K562 (cell line): Measurements from ENCODE around the gene ATM. TPM values are rescaled to one million over a fixed set of nuclear protein-coding genes. Genes with fewer than 3 reads are reported as not detected.

Experiments used
- ATAC-seq: fragments of 200-7000 bp; cut with Tn5 transposase; 3 replicates; pipeline ENCODE4 v1.9.1; 2020; ENCODE audit warnings: moderate library complexity
- BruUV-seq: library from RNA; stranded (reverse); fragments of 400-500 nt; replicated peaks from 2 replicates; lab custom pipeline; 2021; lab: Mats Ljungman, UMichigan
- CTCF ChIA-PET: fragments of 300-600 bp; formaldehyde crosslinking; extraction: SDS; loops from one replicate; lab custom pipeline; 2021; ENCODE audit warnings: low intra/inter-chr PET ratio; lab: Yijun Ruan, JAX
- POLR2A ChIA-PET: fragments of 300-600, 350-650 bp; sonication (Branson Sonifier 250); formaldehyde crosslinking; extraction: SDS; loops from one replicate; lab custom pipeline; 2021; ENCODE audit warnings: antibody characterized with exemption, inconsistent platforms; lab: Yijun Ruan, JAX
- DNase-seq, 4 experiments: peaks; one replicate each; pipeline versions ENCODE4 v3.0.0 to v3.0.0-alpha.2; 2011 to 2018; ENCODE audit warnings: low spot score in 3 of 4, mixed read lengths in 3 of 4; ENCODE audit errors: extremely low read depth in 1 of 4
- FAIRE-seq: peaks from 2 replicates; lab custom pipeline; 2011; peaks lifted over from hg19 to GRCh38; lab: Jason Lieb, UNC
- H2AFZ ChIP-seq: 2 replicates; pipeline ENCODE4 v1.6.0; 2011; ENCODE audit warnings: low read depth, low read length, control low read depth, inconsistent platforms
- H3K27ac ChIP-seq: fragments of 200-600 bp; 3 replicates; pipeline ENCODE4 v1.8.0; 2011; ENCODE audit warnings: low read depth, mild to moderate bottlenecking, control low read depth, inconsistent platforms, low read length, moderate library complexity, mixed read lengths; ENCODE audit errors: extremely low read depth
- H3K27me3 ChIP-seq, 2 experiments: fragments of 300-600 bp in 1 of 2; 2 replicates in 1 of 2; 3 replicates in 1 of 2; pipeline versions ENCODE4 v1.6.0 to v1.8.0; 2011; ENCODE audit warnings: inconsistent platforms in 2 of 2, low read length in 2 of 2, mild to moderate bottlenecking in 1 of 2, mixed read lengths in 1 of 2, moderate library complexity in 1 of 2; ENCODE audit not compliant: control insufficient read depth in 2 of 2, insufficient read depth in 2 of 2
- H3K36me3 ChIP-seq: fragments of 300-600 bp; 3 replicates; pipeline ENCODE4 v1.8.0; 2011; ENCODE audit warnings: mild to moderate bottlenecking, low read length, inconsistent platforms; ENCODE audit not compliant: control insufficient read depth, insufficient read depth
- H3K4me1 ChIP-seq, 2 experiments: fragments of 200-600 bp in 1 of 2; replicated peaks in 1 of 2; 2 replicates in 1 of 2; 3 replicates in 1 of 2; pipeline versions ENCODE4 v1.5.1 to v1.8.0; 2011; ENCODE audit warnings: inconsistent platforms in 2 of 2, low read length in 2 of 2, mild to moderate bottlenecking in 1 of 2, mixed read lengths in 1 of 2, moderate library complexity in 1 of 2; ENCODE audit not compliant: control insufficient read depth in 2 of 2, insufficient read depth in 2 of 2
- H3K4me2 ChIP-seq: 2 replicates; pipeline ENCODE4 v1.6.1; 2011; ENCODE audit warnings: low read length, control low read depth, inconsistent platforms, mixed read lengths; ENCODE audit not compliant: insufficient read depth
- H3K4me3 ChIP-seq: fragments of 200-600 bp; sonication (generic), shearing (Covaris generic); 2 replicates; pipeline ENCODE4 v1.5.1; 2016; ENCODE audit warnings: control low read depth, inconsistent platforms
- H3K79me2 ChIP-seq: fragments of 200-600 bp; 3 replicates; pipeline ENCODE4 v1.8.0; 2011; ENCODE audit warnings: low read length, inconsistent platforms; ENCODE audit not compliant: control insufficient read depth, insufficient read depth
- H3K9ac ChIP-seq, 2 experiments: 2 replicates each; pipeline versions ENCODE4 v1.6.0 to v1.6.1; 2011; ENCODE audit warnings: low read depth in 2 of 2, low read length in 2 of 2, control low read depth in 1 of 2, inconsistent platforms in 1 of 2, mild to moderate bottlenecking in 1 of 2, mixed read lengths in 1 of 2; ENCODE audit not compliant: insufficient read depth in 1 of 2
- H3K9me1 ChIP-seq: one replicate; pipeline ENCODE4 v1.6.0; 2011; ENCODE audit warnings: inconsistent platforms, mild to moderate bottlenecking, low read length, moderate library complexity; ENCODE audit not compliant: control insufficient read depth, insufficient read depth
- H3K9me3 ChIP-seq: replicated peaks from 2 replicates; pipeline ENCODE4 v1.5.1; 2011; ENCODE audit warnings: low read depth, low read length, inconsistent platforms; ENCODE audit not compliant: control insufficient read depth, insufficient read depth
- H4K20me1 ChIP-seq: replicated peaks from 2 replicates; pipeline ENCODE4 v1.6.1; 2011; ENCODE audit warnings: low read length, inconsistent platforms, mixed read lengths; ENCODE audit not compliant: control insufficient read depth, insufficient read depth
- CBX1 ChIP-seq: sonication (generic); IDR thresholded peaks from 2 replicates; pipeline ENCODE4 v1.6.1; 2016; ENCODE audit warnings: antibody characterized with exemption, low read depth, mild to moderate bottlenecking
- GTF2E2 ChIP-seq: fragments of 200-800 bp; sonication (Bioruptor generic); IDR thresholded peaks from 2 replicates; pipeline ENCODE4 v1.6.1; 2016; ENCODE audit warnings: missing genetic modification characterization, missing compliant biosample characterization
- HDGF ChIP-seq: fragments of 450-650 bp; IDR thresholded peaks from 2 replicates; pipeline ENCODE4 v1.6.1; 2016
- HSF4 ChIP-seq: fragments of 250-450 bp; sonication (Bioruptor Pico); IDR thresholded peaks from 2 replicates; pipeline ENCODE4 v2.1.2; 2022; ENCODE audit warnings: mild to moderate bottlenecking, moderate library complexity, borderline replicate concordance
- MXD1 ChIP-seq: fragments of 250-450 bp; sonication (Bioruptor Pico); IDR thresholded peaks from 2 replicates; pipeline ENCODE4 v1.8.0; 2021; ENCODE audit warnings: borderline replicate concordance, mild to moderate bottlenecking, moderate library complexity; ENCODE audit not compliant: poor library complexity, severe bottlenecking
- MXI1 ChIP-seq: IDR thresholded peaks from 2 replicates; pipeline ENCODE4 v1.6.1; 2011; ENCODE audit warnings: low read depth, mild to moderate bottlenecking, improper control_type of control experiment, low read length
- RBBP5 ChIP-seq: fragments of 200-600 bp; sonication (generic); IDR thresholded peaks from 2 replicates; pipeline ENCODE4 v1.6.1; 2012; ENCODE audit warnings: borderline replicate concordance, mild to moderate bottlenecking, low read length, control low read depth, inconsistent platforms; ENCODE audit not compliant: insufficient read depth, poor library complexity, severe bottlenecking
- SIRT6 ChIP-seq: IDR thresholded peaks from one replicate; pipeline ENCODE4 v1.6.1; 2012; ENCODE audit warnings: low read depth, mild to moderate bottlenecking, control low read depth, inconsistent platforms, low read length, moderate library complexity
- TFAP4 ChIP-seq: sonication (generic); formaldehyde crosslinking; IDR thresholded peaks from 2 replicates; pipeline ENCODE4 v1.8.0; 2022; ENCODE audit warnings: missing genetic modification reagents, mild to moderate bottlenecking, moderate library complexity, borderline replicate concordance
- ZBTB5 ChIP-seq: fragments of 450-650 bp; IDR thresholded peaks from 2 replicates; pipeline ENCODE4 v1.6.1; 2017; ENCODE audit warnings: antibody characterized with exemption
- WGBS: fragments of 100-300 bp; shearing (Covaris generic); methylation state at CpG from one replicate; pipeline ENCODE4 v1.1.6; 2016; ENCODE audit warnings: low coverage, mixed read lengths; ENCODE audit not compliant: insufficient coverage; ENCODE audit errors: missing lambda C conversion rate; 5-methylcytosine and 5-hydroxymethylcytosine counted together
- in situ Hi-C: fragments of 300-500 bp; cut with MboI; formaldehyde crosslinking; loops from 4 replicates; pipeline ENCODE4 v1.15.0; 2018; ENCODE audit warnings: inconsistent platforms, mixed read lengths
- intact Hi-C: fragments of 100-400 bp; cut with micrococcal nuclease; formaldehyde crosslinking; loops from 2 replicates; pipeline ENCODE4 v1.14.2; 2022
- polyA plus RNA-seq, 8 experiments: library from polyadenylated mRNA; depleted of rRNA in 4 of 8; stranded (reverse) in 5 of 8; unstranded in 3 of 8; fragments of >200 nt; fragmentation: Nextera tagmentation in 2 of 8; fragmentation: Illumina TruSeq in 1 of 8; extraction: Ambion mirVana in 2 of 8; extraction: Trizol in 1 of 8; gene quantifications; 2 replicates each; pipeline versions ENCODE4 v1.2.1 to v1.2.3, GENCODE V29; 2011 to 2014; ENCODE audit warnings: inconsistent platforms in 1 of 8, missing spikeins in 1 of 8
- total RNA-seq, 7 experiments: library from RNA; depleted of rRNA in 6 of 7; stranded (reverse); fragments of >200 nt in 6 of 7; fragmentation: Illumina TruSeq in 2 of 7; extraction: Trizol in 2 of 7; gene quantifications; 2 replicates each; pipeline versions ENCODE4 v1.2.1 to v1.2.3, GENCODE V29; 2011 to 2021; ENCODE audit warnings: low replicate concordance in 1 of 7

The ATM gene
- total and polyA plus RNA-seq, 9 of the 15 experiments (the other 6 are each of a cell fraction or from before 2014, with no cell fraction given), result 8.3 to 46.8 (median 26.2) TPM

- ATAC-seq, result no peak
- TF ChIP-seq HSF4, result no peak
- TF ChIP-seq RBBP5, result no peak
- TF ChIP-seq TFAP4 (CRISPR knock-in tag), result no peak
- TF ChIP-seq CBX1, result no peak
- TF ChIP-seq MXI1, result no peak
- no peak for TF ChIP-seq GTF2E2 (tag)
- TF ChIP-seq SIRT6, result no peak
- TF ChIP-seq HDGF, result no peak
- TF ChIP-seq ZBTB5, result no peak
- no peak for TF ChIP-seq MXD1 (CRISPR knock-in tag)
- intact Hi-C loops, result no loop called here
- Histone ChIP-seq H3K4me1 (no peaks in the 10 kb centered on the region), H3K79me2 (no peaks in the 10 kb centered on the region), H3K9me1 (no peaks in the 10 kb centered on the region), H3K4me2 (no peak overlapping the region), H3K36me3 (peaks cover 10% of the 10 kb centered on the region), H3K27ac (no peak overlapping the region), H3K9ac (no peak overlapping the region), H4K20me1 (no peaks in the 10 kb centered on the region), H3K9me3 (no peaks in the 10 kb centered on the region), H3K4me3 (no peak overlapping the region), H3K27me3 (no peaks in the 10 kb centered on the region), H2AFZ (no peak overlapping the region)
- ChIA-PET CTCF (no interaction called here), POLR2A (no interaction called here)
- no peak for FAIRE-seq
- 55% methylated on average over 2 of the region's 2 CpGs for WGBS
- DNase-seq, result no peak
- no TSS peak for BruUV-seq
- in situ Hi-C loops, result no loop called here
Measured at GRCh38 chr11:108313444-108313843, 90.6 kb downstream of the ATM start.
